Measurements from ENCODE around the gene UFD1. TPM values are rescaled to one million over a fixed set of nuclear protein-coding genes. Genes with fewer than 3 reads are reported as not detected.

UFD1 gene
- total RNA-seq, 1 experiment from 2014 or later = 98.1 TPM

- Histone ChIP-seq H3K27me3 (no peaks in the 10 kb centered on the region), H3K36me3 (peaks cover 14% of the 10 kb centered on the region; the same call in 1 of the 2 replicates), H3K4me1 (peaks cover 10% of the 10 kb centered on the region), H3K4me3 (no peak overlapping the region), H3K27ac (no peak overlapping the region), H3K9me3 (replicated peaks) (no peaks in the 10 kb centered on the region)
- no peak for DNase-seq
Measured at GRCh38 chr22:19520007-19520406, 41.0 kb upstream of the UFD1 start.

DNA sequence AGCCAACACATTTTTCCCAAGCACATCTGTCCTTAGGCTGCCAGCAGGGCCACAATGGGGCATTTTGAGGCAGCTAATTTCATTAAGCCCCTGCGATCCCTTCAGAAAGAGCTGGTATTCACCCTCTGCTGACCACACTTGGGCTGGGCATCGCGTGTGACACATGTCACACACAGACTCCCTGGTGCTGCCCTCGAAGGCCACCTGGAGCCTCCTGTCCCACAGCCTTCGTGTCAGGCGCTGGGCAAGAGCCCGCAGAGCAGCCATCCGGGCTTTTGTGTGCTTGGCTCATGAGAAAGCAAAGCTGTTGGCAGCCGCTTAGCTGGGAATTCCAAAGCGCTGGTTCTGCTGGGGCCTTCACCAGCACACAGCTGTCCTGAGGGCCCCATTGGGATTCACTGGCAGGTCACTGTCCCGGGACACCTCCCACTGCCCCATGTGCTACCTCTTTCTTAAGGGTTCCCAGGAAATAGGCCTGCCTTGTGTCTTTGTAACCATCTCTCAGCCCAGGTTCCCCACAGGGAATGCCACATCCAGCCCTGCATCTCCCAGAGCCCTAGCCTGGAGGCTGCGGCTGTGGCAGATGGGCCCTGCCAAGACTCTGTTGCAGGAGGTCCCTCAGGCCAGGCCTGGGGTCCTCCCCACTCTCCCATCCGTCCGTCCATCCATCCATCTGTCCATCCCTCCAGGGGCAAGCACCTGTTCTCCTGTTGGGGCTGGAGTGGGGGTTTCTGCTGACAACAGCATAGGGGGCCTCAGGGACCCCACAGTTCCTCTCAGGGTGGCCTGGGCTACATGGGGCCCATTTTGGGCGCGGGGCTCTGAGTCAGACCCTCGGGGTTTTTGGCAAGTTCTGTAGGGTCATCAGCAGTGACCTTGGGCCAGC is 40.3 kb upstream of the UFD1 start:
- Histone ChIP-seq H3K27me3 (no peaks in the 10 kb centered on the region), H3K27ac (no peak overlapping the region), H3K4me3 (no peak overlapping the region), H3K4me1 (peaks cover 14% of the 10 kb centered on the region), H3K9me3 (replicated peaks) (no peaks in the 10 kb centered on the region), H3K36me3 (peaks cover 14% of the 10 kb centered on the region; the same call in 1 of the 2 replicates)
- DNase-seq = no peak

DNA sequence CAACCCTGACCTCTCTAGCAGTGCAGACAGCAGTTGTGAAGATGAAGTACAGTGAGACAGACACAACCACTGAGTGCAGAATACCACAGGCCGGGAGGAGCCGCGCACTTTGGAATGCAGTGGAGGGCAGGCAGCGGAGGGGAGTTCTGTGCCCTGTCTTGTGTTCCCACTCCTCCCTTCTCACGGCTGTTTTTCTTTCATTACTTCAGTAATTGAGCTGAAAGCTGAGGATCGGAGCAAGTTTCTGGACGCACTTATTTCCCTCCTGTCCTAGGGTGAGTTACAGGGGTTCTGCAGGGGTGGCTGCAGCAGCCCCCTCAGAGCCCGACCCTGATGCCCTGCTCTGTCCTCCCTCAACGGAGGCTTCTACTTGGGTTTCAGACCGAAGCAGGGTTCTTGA is 39.6 kb upstream of the UFD1 start:
- H3K27ac ChIP-seq = no peak overlapping the region
- H3K9me3 ChIP-seq (replicated peaks) = no peaks in the 10 kb centered on the region
- peaks cover 19% of the 10 kb centered on the region for H3K36me3 ChIP-seq
- no peak overlapping the region for H3K4me3 ChIP-seq
- no peaks in the 10 kb centered on the region for H3K27me3 ChIP-seq
- DNase-seq = no peak
- peaks cover 20% of the 10 kb centered on the region for H3K4me1 ChIP-seq

DNA sequence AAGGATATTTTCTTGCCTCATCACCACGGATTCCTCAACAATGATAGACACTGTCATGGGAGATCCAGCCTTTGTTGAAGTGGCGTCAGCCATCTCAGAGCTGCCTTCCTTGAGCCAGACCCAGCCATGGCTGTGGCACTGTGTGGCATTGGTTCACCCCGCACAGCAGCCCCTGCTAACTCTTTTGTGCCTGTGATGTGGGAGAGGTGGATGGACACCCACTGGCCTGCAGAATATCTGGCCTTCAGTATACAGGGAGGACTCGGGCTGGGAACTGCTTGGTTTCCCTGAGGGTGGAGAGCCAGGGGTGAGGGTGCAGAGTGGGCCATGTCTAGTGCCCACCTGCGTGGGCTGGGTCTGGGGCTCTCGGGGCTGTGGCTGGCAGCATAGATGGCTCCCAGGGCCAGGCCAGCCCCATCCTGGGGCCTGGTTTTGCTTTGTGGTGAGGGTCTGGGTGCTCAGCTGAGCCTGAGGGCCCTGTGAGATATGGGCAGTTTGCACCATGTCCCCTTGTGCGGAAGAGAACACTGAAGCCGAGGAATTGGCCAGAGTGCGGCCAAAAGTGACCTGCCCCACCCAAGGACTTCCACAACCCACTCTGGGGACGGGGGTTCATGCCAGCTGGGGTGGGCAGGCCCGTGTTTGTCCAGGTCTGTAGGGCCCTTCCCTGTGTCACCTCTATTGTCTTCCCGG is 39.1 kb upstream of the UFD1 start:
- Histone ChIP-seq H3K4me1 (peaks cover 20% of the 10 kb centered on the region), H3K27me3 (no peaks in the 10 kb centered on the region), H3K9me3 (replicated peaks) (no peaks in the 10 kb centered on the region), H3K27ac (no peak overlapping the region), H3K4me3 (no peak overlapping the region), H3K36me3 (peaks cover 25% of the 10 kb centered on the region)
- DNase-seq = no peak

DNA sequence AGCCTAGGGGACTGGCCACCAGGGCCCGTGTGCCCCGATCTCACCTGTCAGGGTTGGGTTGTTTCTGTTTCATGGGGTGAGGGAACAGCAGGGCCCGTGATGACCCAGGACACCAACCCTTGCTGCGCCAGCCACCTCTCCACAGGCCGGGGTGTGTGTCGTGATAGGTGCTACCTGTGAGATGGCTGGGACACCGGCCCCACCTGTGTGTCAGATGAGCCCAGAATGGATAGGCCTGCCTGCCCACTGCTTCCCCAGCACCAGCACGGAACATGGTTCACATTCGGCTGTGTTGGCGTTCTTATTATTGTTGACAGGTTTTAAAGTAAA is 38.1 kb upstream of the UFD1 start:
- H3K9me3 ChIP-seq (replicated peaks) = no peaks in the 10 kb centered on the region
- peaks cover 20% of the 10 kb centered on the region for H3K4me1 ChIP-seq
- no peak overlapping the region for H3K4me3 ChIP-seq
- no peak overlapping the region for H3K27ac ChIP-seq
- DNase-seq = no peak
- peaks cover 34% of the 10 kb centered on the region for H3K36me3 ChIP-seq
- no peaks in the 10 kb centered on the region for H3K27me3 ChIP-seq

- no peaks in the 10 kb centered on the region for H3K9me3 ChIP-seq (replicated peaks)
- H3K27me3 ChIP-seq = no peaks in the 10 kb centered on the region
- peaks cover 20% of the 10 kb centered on the region for H3K4me1 ChIP-seq
- no peak overlapping the region for H3K27ac ChIP-seq
- peaks cover 35% of the 10 kb centered on the region for H3K36me3 ChIP-seq
- DNase-seq = no peak
- H3K4me3 ChIP-seq = no peak overlapping the region
Measured at GRCh38 chr22:19516378-19517170, 37.6 kb upstream of the UFD1 start.

DNA sequence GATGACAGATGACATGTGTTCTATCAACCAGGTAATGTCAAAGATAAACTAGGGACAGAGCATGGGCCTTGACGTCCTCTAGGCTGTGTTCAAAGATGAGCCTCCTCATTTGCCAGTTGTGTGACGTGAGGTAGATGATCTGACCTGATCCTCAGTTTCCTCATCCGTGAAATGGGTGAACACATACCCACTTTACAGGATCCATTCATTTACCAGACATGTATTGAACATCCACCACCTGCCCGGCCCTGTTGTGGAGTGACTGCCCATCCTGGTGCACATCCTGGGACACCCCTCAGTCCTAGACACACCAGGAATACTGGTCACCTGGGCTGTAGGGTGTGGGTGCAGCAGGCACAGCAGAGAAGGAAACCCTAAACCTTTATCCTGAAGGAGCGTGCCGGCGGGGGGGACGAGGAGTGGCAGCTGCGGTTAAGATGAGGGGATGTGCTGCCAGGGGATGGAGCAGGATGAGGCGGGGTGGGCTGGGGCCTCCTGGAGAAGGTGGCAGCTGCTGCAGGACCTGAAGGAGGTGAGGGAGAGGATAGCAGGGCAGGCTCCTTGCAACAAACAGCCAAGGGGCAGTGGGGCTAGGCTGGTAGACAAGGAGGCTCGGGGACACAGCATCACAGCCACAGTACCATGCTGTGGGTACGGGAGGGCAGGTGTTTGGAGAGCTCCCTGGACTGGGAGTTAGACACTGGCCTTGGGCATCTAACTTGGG is 36.8 kb upstream of the UFD1 start:
- Histone ChIP-seq H3K27ac (peak overlapping the region; percentile 86), H3K27me3 (no peaks in the 10 kb centered on the region), H3K36me3 (peaks cover 35% of the 10 kb centered on the region), H3K4me1 (peaks cover 20% of the 10 kb centered on the region), H3K4me3 (no peak overlapping the region), H3K9me3 (replicated peaks) (no peaks in the 10 kb centered on the region)
- DNase-seq = no peak

GRCh38 chr22:19514831-19515565 is 36.0 kb upstream of the UFD1 start:
- DNase-seq = peak; percentile 96
- no peaks in the 10 kb centered on the region for H3K27me3 ChIP-seq
- H3K4me3 ChIP-seq = no peak overlapping the region
- H3K36me3 ChIP-seq = peaks cover 37% of the 10 kb centered on the region
- peaks cover 28% of the 10 kb centered on the region for H3K4me1 ChIP-seq
- H3K27ac ChIP-seq = peak overlapping the region; percentile 86
- H3K9me3 ChIP-seq (replicated peaks) = no peaks in the 10 kb centered on the region

DNA sequence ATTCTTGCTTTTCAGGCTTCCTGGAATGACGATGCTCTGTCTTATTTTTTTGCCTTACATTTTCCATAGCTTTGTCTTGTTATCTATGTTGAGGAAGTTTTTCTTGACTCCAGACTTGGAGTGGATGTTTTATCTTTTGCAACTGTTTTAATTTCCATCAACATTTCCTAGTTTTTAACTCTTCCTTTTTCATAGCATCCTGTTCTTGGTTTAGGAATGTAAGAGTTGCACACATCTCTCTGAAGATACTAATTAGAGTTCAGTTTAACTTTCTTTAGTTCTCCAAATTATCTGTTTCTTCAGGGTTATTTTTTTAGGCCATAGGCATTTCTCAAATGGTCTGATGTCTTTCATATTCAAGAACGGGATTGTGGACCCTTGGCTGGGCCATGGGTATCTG is 34.8 kb upstream of the UFD1 start:
- Histone ChIP-seq H3K4me3 (no peak overlapping the region), H3K9me3 (replicated peaks) (no peaks in the 10 kb centered on the region), H3K4me1 (peaks cover 34% of the 10 kb centered on the region), H3K27me3 (no peaks in the 10 kb centered on the region), H3K36me3 (peaks cover 37% of the 10 kb centered on the region), H3K27ac (peak overlapping the region; percentile 86)
- no peak for DNase-seq

DNA sequence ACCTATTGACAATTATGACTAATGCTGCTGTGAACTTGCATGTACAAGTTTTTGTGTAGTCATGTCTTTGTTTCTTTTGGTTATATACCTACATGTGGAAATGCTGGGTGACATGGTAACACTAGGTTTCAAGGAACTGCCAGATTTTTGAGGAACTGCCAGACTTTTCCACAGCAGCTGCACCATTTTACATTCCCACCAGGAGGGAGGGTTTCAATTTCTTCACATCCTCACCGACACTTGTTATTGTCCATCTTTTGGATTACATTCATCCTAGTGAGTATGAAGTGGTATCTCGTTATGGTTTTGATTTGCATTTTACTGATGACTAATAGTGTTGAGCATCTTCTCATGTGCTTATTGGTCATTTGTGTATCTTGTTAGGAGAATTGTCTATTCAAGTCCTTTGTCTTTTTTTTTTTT is 31.9 kb upstream of the UFD1 start:
- Histone ChIP-seq H3K36me3 (peaks cover 33% of the 10 kb centered on the region), H3K4me3 (no peak overlapping the region), H3K9me3 (replicated peaks) (no peaks in the 10 kb centered on the region)

GRCh38 chr22:19509923-19510322 is 30.9 kb upstream of the UFD1 start:
- no peaks in the 10 kb centered on the region for H3K27me3 ChIP-seq
- peak overlapping the region; percentile 54 for H3K27ac ChIP-seq
- DNase-seq = no peak
- no peak overlapping the region for H3K4me3 ChIP-seq
- peaks cover 36% of the 10 kb centered on the region for H3K36me3 ChIP-seq
- H3K9me3 ChIP-seq (replicated peaks) = no peaks in the 10 kb centered on the region
- H3K4me1 ChIP-seq = peaks cover 24% of the 10 kb centered on the region

More for the DNA sequence above, 31.9 kb upstream of the UFD1 start:
- Histone ChIP-seq H3K27ac (peak overlapping the region; percentile 54), H3K4me1 (peaks cover 33% of the 10 kb centered on the region), H3K27me3 (no peaks in the 10 kb centered on the region)
- peak; percentile 54 to 79 for DNase-seq

DNA sequence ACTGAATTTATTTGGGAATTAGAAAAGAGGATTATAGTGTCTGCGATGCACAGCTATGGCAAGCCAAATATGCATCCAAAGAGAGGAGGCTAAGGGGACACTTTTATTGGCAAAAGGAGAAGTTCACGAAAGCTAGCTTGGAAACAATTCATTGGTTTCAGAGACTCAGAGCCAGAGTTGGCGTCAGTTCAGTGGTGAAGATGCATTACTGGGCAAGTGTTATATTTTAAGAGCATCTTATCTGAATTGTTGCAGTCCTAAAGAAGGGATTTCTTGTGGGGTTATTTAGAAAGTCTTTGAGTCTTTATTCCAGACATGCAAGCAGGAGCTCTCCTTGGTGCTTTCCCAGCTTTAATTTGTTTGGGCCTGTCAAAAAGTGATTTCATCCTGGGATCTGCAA is 30.2 kb upstream of the UFD1 start:
- peaks cover 38% of the 10 kb centered on the region for H3K36me3 ChIP-seq
- no peaks in the 10 kb centered on the region for H3K27me3 ChIP-seq
- H3K4me1 ChIP-seq = peaks cover 20% of the 10 kb centered on the region
- H3K9me3 ChIP-seq (replicated peaks) = no peaks in the 10 kb centered on the region
- no peak overlapping the region for H3K4me3 ChIP-seq
- no peak for DNase-seq
- no peak overlapping the region for H3K27ac ChIP-seq

DNA sequence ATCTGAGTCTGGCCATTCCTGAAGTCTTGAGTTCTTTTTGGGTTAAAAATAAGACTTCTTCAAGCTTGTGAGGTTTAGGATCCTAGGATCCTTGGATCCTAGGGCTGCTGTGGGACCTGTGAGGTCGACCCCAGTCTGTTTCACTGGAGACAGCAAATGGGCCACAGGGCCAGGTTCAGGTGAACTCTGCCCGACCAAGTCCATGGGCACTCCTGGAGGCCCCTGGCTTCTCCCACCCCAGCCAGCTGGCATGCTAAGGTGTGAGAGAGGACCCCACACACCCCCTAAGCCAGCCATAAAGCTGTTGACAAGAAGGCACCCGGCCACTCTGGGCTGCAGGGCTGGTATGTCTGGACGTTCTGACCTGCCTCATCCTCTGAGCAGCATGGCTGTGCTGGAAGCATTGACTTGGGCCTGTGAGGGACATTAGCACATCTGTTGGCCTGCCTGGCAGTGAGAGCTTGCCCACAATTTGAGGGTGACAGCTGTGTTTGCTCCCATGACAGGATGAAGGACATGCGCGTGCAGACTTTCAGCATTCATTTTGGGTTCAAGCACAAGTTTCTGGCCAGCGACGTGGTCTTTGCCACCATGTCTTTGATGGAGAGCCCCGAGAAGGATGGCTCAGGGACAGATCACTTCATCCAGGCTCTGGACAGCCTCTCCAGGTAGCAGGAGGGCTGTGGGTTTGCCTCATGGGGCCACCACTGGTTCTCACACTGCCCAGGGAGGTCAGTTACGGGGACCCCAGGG is 29.2 kb upstream of the UFD1 start:
- H3K9me3 ChIP-seq (replicated peaks) = no peaks in the 10 kb centered on the region
- H3K4me1 ChIP-seq = peaks cover 15% of the 10 kb centered on the region
- no peak for DNase-seq
- peaks cover 32% of the 10 kb centered on the region for H3K36me3 ChIP-seq
- H3K27ac ChIP-seq = no peak overlapping the region
- no peaks in the 10 kb centered on the region for H3K27me3 ChIP-seq
- H3K4me3 ChIP-seq = no peak overlapping the region

Measured in SJCRH30 (cell line).